LHCN-M2 (cell line): ENCODE measurements around the gene SMKR1. TPM values are rescaled to one million over a fixed set of nuclear protein-coding genes. Genes with fewer than 3 reads are reported as not detected.
A peak's percentile ranks its signal among the peaks of the same experiment; 100 is the strongest.
"Not testable (repeated sequence)": the region's sequence is repeated elsewhere in the genome, so short reads cannot be mapped to it uniquely, and the experiment has no call there.

ENCODE experiments used
- DNase-seq: peaks from one replicate; pipeline ENCODE4 v3.0.0-alpha.2; 2012; ENCODE audit warnings: low read depth
- polyA plus RNA-seq: library from polyadenylated mRNA; unstranded; fragments of >200 nt; gene quantifications from one replicate; pipeline ENCODE4 v1.2.1, GENCODE V29; 2012; ENCODE audit warnings: missing spikeins
- total RNA-seq: library from RNA; depleted of rRNA; stranded (reverse); fragments of >200 nt; gene quantifications from 2 replicates; pipeline ENCODE4 v1.2.3, GENCODE V29; 2014; rRNA removed

Gene SMKR1
- total RNA-seq, result 0.46 and 0.71 TPM in 2 replicates
- polyA plus RNA-seq, result 0.38 TPM

GRCh38 chr7:129501760-129502707, at the start of gene SMKR1:
SMKR1 (plus strand) TSS chr7:129502531; CDS start chr7:129502825, 294 bp downstream.
- DNase-seq, result peak; percentile 55

GRCh38 chr7:129452589-129453231, 49.6 kb upstream of the SMKR1 start:
- no peak for DNase-seq

GRCh38 chr7:129453510-129454248, 48.7 kb upstream of the SMKR1 start:
- DNase-seq, result no peak

- no peak for DNase-seq
Observed at GRCh38 chr7:129454249-129454551, 48.1 kb upstream of the SMKR1 start.

- DNase-seq, result no peak
Observed at GRCh38 chr7:129456421-129456820, 45.9 kb upstream of the SMKR1 start.

GRCh38 chr7:129457101-129457500, 45.2 kb upstream of the SMKR1 start:
- no peak for DNase-seq

GRCh38 chr7:129458171-129458570, 44.2 kb upstream of the SMKR1 start:
- no peak for DNase-seq

- no peak for DNase-seq
Observed at GRCh38 chr7:129461809-129462208, 40.5 kb upstream of the SMKR1 start.

- no peak for DNase-seq
Observed at GRCh38 chr7:129462420-129462819, 39.9 kb upstream of the SMKR1 start.

- no peak for DNase-seq
Observed at GRCh38 chr7:129464194-129464593, 38.1 kb upstream of the SMKR1 start.

GRCh38 chr7:129465080-129465479, 37.3 kb upstream of the SMKR1 start:
- DNase-seq, result peak; percentile 23

- peak; percentile 100 for DNase-seq
Observed at GRCh38 chr7:129466796-129467195, 35.5 kb upstream of the SMKR1 start.

- DNase-seq, result peak; percentile 68
Observed at GRCh38 chr7:129468087-129468486, 34.2 kb upstream of the SMKR1 start.

- no peak for DNase-seq
Observed at GRCh38 chr7:129468547-129468946, 33.8 kb upstream of the SMKR1 start.

- no peak for DNase-seq
Observed at GRCh38 chr7:129469930-129470329, 32.4 kb upstream of the SMKR1 start.

GRCh38 chr7:129470411-129470810, 31.9 kb upstream of the SMKR1 start:
- DNase-seq, result no peak

GRCh38 chr7:129471402-129471827, 30.9 kb upstream of the SMKR1 start:
- peak; percentile 34 for DNase-seq

- DNase-seq, result not testable (repeated sequence)
Observed at GRCh38 chr7:129475931-129476330, 26.4 kb upstream of the SMKR1 start.

- DNase-seq, result not testable (repeated sequence)
Observed at GRCh38 chr7:129476398-129476797, 25.9 kb upstream of the SMKR1 start.

GRCh38 chr7:129479831-129480230, 22.5 kb upstream of the SMKR1 start:
- DNase-seq, result no peak

- DNase-seq, result no peak
Observed at GRCh38 chr7:129480674-129481363, 21.5 kb upstream of the SMKR1 start.
